A673 (cell line): Measurements from ENCODE around the gene FSCN2. TPM values are rescaled to one million over a fixed set of nuclear protein-coding genes. Genes with fewer than 3 reads are reported as not detected.

ENCODE experiments used
- BruUV-seq: library from RNA; stranded (reverse); fragments of 400-500 nt; replicated peaks from 2 replicates; lab custom pipeline; 2021; lab: Mats Ljungman, UMichigan
- CTCF ChIA-PET: fragments of 300-600 bp; sonication (Branson Sonifier 250); formaldehyde crosslinking; loops from one replicate; lab custom pipeline; 2022; ENCODE audit warnings: antibody characterized with exemption; lab: Charles Lee
- POLR2A ChIA-PET: fragments of 300-600 bp; sonication (Branson Sonifier 250); formaldehyde crosslinking; loops from one replicate; lab custom pipeline; 2022; ENCODE audit warnings: antibody characterized with exemption; ENCODE audit not compliant: low non-redundant PET; lab: Charles Lee
- DNase-seq: peaks from one replicate; pipeline ENCODE4 v3.0.0-alpha.2; 2015; ENCODE audit warnings: low spot score
- H3K27ac ChIP-seq: fragments of 200-600 bp; sonication (generic); 2 replicates; pipeline ENCODE4 v1.5.1; 2016; ENCODE audit warnings: mixed run types, low read depth, mild to moderate bottlenecking, mixed read lengths, antibody characterized with exemption, low read length; ENCODE audit not compliant: poor library complexity, severe bottlenecking
- H3K27me3 ChIP-seq: fragments of 200-600 bp; sonication (generic); replicated peaks from 2 replicates; pipeline ENCODE4 v1.6.1; 2017; ENCODE audit warnings: mixed run types, low read depth, mild to moderate bottlenecking, mixed read lengths, antibody characterized with exemption, low read length; ENCODE audit not compliant: insufficient read depth, poor library complexity
- H3K36me3 ChIP-seq: fragments of 200-600 bp; sonication (generic); 2 replicates; pipeline ENCODE4 v1.6.1; 2016; ENCODE audit warnings: mixed run types, mild to moderate bottlenecking, mixed read lengths, antibody characterized with exemption, low read length; ENCODE audit not compliant: insufficient read depth, poor library complexity, severe bottlenecking
- H3K4me1 ChIP-seq: fragments of 200-600 bp; sonication (generic); 2 replicates; pipeline ENCODE4 v1.6.1; 2017; ENCODE audit warnings: mixed run types, mild to moderate bottlenecking, mixed read lengths, antibody characterized with exemption, low read length; ENCODE audit not compliant: insufficient read depth, poor library complexity, severe bottlenecking
- H3K4me3 ChIP-seq: fragments of 200-600 bp; sonication (generic); 2 replicates; pipeline ENCODE4 v1.5.1; 2016; ENCODE audit warnings: low read depth, mixed run types, mild to moderate bottlenecking, mixed read lengths, low read length; ENCODE audit not compliant: poor library complexity, severe bottlenecking
- H3K9me3 ChIP-seq: fragments of 200-600 bp; sonication (generic); 2 replicates; pipeline ENCODE4 v1.6.1; 2016; ENCODE audit warnings: mixed run types, low read depth, mild to moderate bottlenecking, mixed read lengths, antibody characterized with exemption, low read length; ENCODE audit not compliant: poor library complexity, severe bottlenecking
- EZH2 ChIP-seq: fragments of 200-600 bp; sonication (generic); IDR thresholded peaks from 2 replicates; pipeline ENCODE4 v1.6.1; 2017; ENCODE audit warnings: borderline replicate concordance, low read depth, mild to moderate bottlenecking, mixed read lengths, antibody characterized with exemption, low read length; ENCODE audit not compliant: poor library complexity, severe bottlenecking
- intact Hi-C: fragments of 100-400 bp; cut with micrococcal nuclease; formaldehyde crosslinking; loops from one replicate; pipeline ENCODE4 v1.10.0; 2022; ENCODE audit not compliant: unreplicated experiment
- total RNA-seq: library from RNA; stranded (reverse); gene quantifications from 2 replicates; pipeline ENCODE4 v1.2.3, GENCODE V29; 2021
- TF ChIP-seq, protein P1 (sequence below): fragments of 300-800, 200-600 bp; sonication (generic); conservative IDR thresholded peaks from 2 replicates; pipeline ENCODE4 v1.5.1; 2017; ENCODE audit warnings: low read depth, mild to moderate bottlenecking, antibody characterized with exemption, low read length, moderate library complexity, mixed read lengths

The FSCN2 gene
- total RNA-seq, 1 experiment from 2014 or later, result 0.26 TPM

DNA sequence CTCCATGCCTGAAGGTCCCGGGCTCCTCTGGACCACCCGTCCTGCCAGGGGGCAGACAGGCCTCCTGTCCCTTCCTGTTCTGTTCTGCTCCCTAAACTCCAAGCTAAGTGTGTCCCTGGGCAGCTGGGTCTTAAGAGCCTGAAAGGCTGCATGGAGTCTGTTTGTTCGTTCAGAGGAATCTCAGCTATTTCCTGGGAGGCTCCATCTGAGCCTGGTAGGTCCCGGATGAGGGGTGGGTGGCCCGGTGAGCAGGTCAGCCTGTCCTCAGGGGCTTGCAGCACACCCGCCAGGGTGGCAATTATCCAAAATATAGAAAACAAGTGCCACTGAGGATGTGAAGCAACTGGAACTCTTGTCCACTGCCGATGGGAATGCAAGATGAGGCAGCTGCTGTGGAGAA, 28.1 kb upstream of the FSCN2 start:
- no peaks in the 10 kb centered on the region for H3K9me3 ChIP-seq
- no peak overlapping the region for H3K4me3 ChIP-seq
- no peaks in the 10 kb centered on the region for H3K4me1 ChIP-seq
- H3K27ac ChIP-seq, result no peak overlapping the region
- CTCF ChIA-PET, result no interaction called here
- no peak for DNase-seq
- POLR2A ChIA-PET, result interaction anchor here (0.7 to 1.0 kb wide), 2 partner anchors 14 to 69 kb away, joined by 3 to 4 read pairs; no protein-coding TSS in a partner anchor
- BruUV-seq, result no TSS peak
- H3K27me3 ChIP-seq, result no peaks in the 10 kb centered on the region
- intact Hi-C loops, result no loop called here
- TF ChIP-seq, protein P1, sequence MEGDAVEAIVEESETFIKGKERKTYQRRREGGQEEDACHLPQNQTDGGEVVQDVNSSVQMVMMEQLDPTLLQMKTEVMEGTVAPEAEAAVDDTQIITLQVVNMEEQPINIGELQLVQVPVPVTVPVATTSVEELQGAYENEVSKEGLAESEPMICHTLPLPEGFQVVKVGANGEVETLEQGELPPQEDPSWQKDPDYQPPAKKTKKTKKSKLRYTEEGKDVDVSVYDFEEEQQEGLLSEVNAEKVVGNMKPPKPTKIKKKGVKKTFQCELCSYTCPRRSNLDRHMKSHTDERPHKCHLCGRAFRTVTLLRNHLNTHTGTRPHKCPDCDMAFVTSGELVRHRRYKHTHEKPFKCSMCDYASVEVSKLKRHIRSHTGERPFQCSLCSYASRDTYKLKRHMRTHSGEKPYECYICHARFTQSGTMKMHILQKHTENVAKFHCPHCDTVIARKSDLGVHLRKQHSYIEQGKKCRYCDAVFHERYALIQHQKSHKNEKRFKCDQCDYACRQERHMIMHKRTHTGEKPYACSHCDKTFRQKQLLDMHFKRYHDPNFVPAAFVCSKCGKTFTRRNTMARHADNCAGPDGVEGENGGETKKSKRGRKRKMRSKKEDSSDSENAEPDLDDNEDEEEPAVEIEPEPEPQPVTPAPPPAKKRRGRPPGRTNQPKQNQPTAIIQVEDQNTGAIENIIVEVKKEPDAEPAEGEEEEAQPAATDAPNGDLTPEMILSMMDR, result no peak
- TF ChIP-seq EZH2, result no peak
- H3K36me3 ChIP-seq, result no peaks in the 10 kb centered on the region

DNA sequence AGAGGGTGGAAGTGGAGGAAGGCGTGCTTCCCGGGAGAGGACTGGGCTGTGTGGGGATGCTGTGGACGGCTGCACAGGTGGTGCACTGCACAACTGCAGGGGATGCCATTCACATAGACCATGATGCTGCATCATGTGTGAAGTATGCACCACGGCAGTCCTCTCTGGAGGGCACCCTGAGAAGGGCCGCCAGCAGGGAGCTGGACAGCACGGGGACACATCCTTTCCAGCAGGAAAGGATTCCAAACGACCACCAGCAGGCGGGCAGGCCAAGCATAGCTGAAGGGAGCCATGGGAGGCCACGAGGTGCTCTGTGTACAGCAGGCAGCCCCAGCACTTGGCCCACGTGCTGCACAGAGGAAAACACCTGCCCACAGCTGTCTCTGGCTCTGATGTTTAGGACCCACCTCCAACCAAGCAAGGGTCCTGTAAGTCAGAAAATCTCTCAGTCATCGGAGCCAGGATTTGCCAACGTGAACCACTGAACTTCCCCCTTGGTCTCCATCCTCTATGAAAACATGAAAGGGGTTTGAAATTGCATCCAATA, 25.6 kb upstream of the FSCN2 start:
- intact Hi-C loops, result no loop called here
- H3K27ac ChIP-seq, result no peak overlapping the region
- no TSS peak for BruUV-seq
- ChIA-PET POLR2A (no interaction called here), CTCF (no interaction called here)
- no peaks in the 10 kb centered on the region for H3K9me3 ChIP-seq
- TF ChIP-seq EZH2, result no peak
- TF ChIP-seq, protein P1, result no peak
- DNase-seq, result no peak
- no peaks in the 10 kb centered on the region for H3K4me1 ChIP-seq
- H3K4me3 ChIP-seq, result no peak overlapping the region
- no peaks in the 10 kb centered on the region for H3K27me3 ChIP-seq
- H3K36me3 ChIP-seq, result no peaks in the 10 kb centered on the region

DNA sequence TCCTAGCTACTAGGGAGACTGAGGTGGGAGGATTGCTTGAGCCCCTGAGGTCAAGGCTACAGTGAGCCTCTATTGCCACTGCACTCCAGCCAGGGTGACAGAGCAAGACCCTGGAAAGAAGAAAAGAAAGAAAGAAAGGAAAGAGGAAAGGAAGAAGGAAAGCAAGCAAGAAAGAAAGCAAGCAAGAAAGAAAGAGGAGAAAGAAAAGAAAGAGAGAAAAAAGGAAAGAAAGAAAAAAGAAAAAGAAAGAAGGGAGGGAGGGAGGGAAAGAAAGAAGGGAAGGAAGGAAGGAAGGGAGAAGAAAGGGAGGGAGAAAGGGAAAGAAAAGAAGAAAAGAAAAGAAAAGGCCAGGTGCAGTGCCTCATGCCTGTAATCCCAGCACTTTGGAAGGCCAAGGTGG, 24.6 kb upstream of the FSCN2 start:
- no peak overlapping the region for H3K4me3 ChIP-seq
- TF ChIP-seq, protein P1, result no peak
- no peak overlapping the region for H3K27ac ChIP-seq
- BruUV-seq, result no TSS peak
- H3K4me1 ChIP-seq, result no peaks in the 10 kb centered on the region
- no peak for DNase-seq
- ChIA-PET POLR2A (no interaction called here), CTCF (no interaction called here)
- no peaks in the 10 kb centered on the region for H3K36me3 ChIP-seq
- H3K9me3 ChIP-seq, result no peaks in the 10 kb centered on the region
- H3K27me3 ChIP-seq, result no peaks in the 10 kb centered on the region
- intact Hi-C loops, result no loop called here
